A673 (cell line): ENCODE measurements around the gene STK32A.

Source experiments
- EZH2 ChIP-seq: fragments of 200-600 bp; sonication (generic); IDR thresholded peaks from 2 replicates; pipeline ENCODE4 v1.6.1; 2017; ENCODE audit warnings: borderline replicate concordance, low read depth, mild to moderate bottlenecking, mixed read lengths, antibody characterized with exemption, low read length; ENCODE audit not compliant: poor library complexity, severe bottlenecking
- TF ChIP-seq, protein P1 (sequence below): fragments of 300-800, 200-600 bp; sonication (generic); conservative IDR thresholded peaks from 2 replicates; pipeline ENCODE4 v1.5.1; 2017; ENCODE audit warnings: low read depth, mild to moderate bottlenecking, antibody characterized with exemption, low read length, moderate library complexity, mixed read lengths

DNA sequence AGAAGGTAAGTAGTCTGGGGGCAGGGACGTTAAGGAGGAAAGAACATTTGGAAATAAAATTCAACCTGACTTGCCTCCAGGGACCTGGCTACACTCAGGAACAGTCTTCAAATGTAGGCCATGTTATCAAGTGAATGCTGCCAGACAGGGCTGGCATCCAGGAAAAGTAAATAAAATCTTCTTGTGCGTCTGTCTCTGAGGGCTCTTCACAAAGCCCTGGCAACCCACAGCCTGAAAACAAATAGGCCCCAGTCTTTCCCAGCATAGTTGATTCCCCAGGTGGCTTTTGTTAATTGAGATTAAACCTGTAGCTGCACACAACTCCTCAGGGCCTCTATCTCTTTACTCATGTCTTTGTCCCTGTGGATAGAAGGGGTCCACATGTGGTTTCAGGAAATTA is 55.4 kb downstream of the STK32A start:
- TF ChIP-seq, protein P1, sequence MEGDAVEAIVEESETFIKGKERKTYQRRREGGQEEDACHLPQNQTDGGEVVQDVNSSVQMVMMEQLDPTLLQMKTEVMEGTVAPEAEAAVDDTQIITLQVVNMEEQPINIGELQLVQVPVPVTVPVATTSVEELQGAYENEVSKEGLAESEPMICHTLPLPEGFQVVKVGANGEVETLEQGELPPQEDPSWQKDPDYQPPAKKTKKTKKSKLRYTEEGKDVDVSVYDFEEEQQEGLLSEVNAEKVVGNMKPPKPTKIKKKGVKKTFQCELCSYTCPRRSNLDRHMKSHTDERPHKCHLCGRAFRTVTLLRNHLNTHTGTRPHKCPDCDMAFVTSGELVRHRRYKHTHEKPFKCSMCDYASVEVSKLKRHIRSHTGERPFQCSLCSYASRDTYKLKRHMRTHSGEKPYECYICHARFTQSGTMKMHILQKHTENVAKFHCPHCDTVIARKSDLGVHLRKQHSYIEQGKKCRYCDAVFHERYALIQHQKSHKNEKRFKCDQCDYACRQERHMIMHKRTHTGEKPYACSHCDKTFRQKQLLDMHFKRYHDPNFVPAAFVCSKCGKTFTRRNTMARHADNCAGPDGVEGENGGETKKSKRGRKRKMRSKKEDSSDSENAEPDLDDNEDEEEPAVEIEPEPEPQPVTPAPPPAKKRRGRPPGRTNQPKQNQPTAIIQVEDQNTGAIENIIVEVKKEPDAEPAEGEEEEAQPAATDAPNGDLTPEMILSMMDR: no peak
- no peak for TF ChIP-seq EZH2
